B cell (primary cell): ENCODE measurements around the gene NCOR1.

Experiments used
- EZH2 ChIP-seq: IDR thresholded peaks from 2 replicates; pipeline ENCODE4 v1.6.1; 2012; ENCODE audit warnings: borderline replicate concordance, low read depth, mild to moderate bottlenecking, moderate library complexity, low read length; ENCODE audit not compliant: insufficient read depth, poor library complexity, severe bottlenecking
- TF ChIP-seq, protein P1 (sequence below): fragments of 200-600 bp; IDR thresholded peaks from one replicate; pipeline ENCODE4 v1.8.0; 2022; ENCODE audit warnings: antibody characterized with exemption, mild to moderate bottlenecking

GRCh38 chr17:16215002-16215272, 397 bp downstream of the NCOR1 start:
- TF ChIP-seq, protein P1, sequence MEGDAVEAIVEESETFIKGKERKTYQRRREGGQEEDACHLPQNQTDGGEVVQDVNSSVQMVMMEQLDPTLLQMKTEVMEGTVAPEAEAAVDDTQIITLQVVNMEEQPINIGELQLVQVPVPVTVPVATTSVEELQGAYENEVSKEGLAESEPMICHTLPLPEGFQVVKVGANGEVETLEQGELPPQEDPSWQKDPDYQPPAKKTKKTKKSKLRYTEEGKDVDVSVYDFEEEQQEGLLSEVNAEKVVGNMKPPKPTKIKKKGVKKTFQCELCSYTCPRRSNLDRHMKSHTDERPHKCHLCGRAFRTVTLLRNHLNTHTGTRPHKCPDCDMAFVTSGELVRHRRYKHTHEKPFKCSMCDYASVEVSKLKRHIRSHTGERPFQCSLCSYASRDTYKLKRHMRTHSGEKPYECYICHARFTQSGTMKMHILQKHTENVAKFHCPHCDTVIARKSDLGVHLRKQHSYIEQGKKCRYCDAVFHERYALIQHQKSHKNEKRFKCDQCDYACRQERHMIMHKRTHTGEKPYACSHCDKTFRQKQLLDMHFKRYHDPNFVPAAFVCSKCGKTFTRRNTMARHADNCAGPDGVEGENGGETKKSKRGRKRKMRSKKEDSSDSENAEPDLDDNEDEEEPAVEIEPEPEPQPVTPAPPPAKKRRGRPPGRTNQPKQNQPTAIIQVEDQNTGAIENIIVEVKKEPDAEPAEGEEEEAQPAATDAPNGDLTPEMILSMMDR: no peak
- no peak for TF ChIP-seq EZH2
